ENCODE results near the gene RBBP6.

DNA sequence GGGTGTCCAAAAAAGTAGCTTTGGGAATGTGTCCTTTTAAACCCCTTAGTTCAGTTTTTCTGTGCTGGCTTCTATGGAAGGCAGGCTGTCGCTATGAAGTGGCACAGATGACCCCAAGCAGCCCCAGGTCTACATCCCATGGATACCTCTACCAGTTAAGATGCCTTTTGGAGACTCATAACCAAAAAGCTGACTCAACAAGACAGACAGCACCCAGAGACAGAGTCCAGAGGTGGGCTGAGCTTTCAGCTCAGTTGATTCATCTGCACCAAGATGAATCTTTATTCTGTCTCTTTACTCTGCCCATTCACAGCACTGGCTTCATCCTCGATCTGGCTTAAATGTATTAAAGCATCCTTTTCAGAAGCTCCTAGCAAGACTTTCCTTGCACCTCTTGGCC is 29.8 kb upstream of the RBBP6 start:
- TF ChIP-seq JUND (IDR thresholded peaks at IDR 0.05): no peak
- no peak for TF ChIP-seq CTCF (IDR thresholded peaks at IDR 0.05)
- TF ChIP-seq, protein P1, sequence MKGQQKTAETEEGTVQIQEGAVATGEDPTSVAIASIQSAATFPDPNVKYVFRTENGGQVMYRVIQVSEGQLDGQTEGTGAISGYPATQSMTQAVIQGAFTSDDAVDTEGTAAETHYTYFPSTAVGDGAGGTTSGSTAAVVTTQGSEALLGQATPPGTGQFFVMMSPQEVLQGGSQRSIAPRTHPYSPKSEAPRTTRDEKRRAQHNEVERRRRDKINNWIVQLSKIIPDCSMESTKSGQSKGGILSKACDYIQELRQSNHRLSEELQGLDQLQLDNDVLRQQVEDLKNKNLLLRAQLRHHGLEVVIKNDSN (IDR thresholded peaks at IDR 0.05; ENCODE audit: borderline replicate concordance, low read depth): no peak
- no peak for TF ChIP-seq RFX5 (IDR thresholded peaks at IDR 0.05; ENCODE audit: low read length)
- TF ChIP-seq RAD21 (IDR thresholded peaks at IDR 0.05; ENCODE audit: low read length): no peak
- no peak for TF ChIP-seq POLR2AphosphoS5 (IDR thresholded peaks at IDR 0.05; ENCODE audit: low read depth, low read length)
- no peak for TF ChIP-seq MXI1 (IDR thresholded peaks at IDR 0.05; ENCODE audit: low read depth, low read length)
- no peak for TF ChIP-seq YY1 (IDR thresholded peaks at IDR 0.05; ENCODE audit: low read depth)
- no peak for TF ChIP-seq EP300 (IDR thresholded peaks at IDR 0.05; ENCODE audit: borderline replicate concordance in 1 of 2, low read depth in 1 of 2, low read length in 1 of 2)
- TF ChIP-seq FOXM1 (IDR thresholded peaks at IDR 0.05; ENCODE audit: low read depth): no peak
- no peak for TF ChIP-seq GATA2 (CRISPR knock-in tag; IDR thresholded peaks at IDR 0.05)
- TF ChIP-seq USF2 (IDR thresholded peaks at IDR 0.05; ENCODE audit: borderline replicate concordance, low read depth, low read length): no peak
